ENCODE results near the gene UFM1. TPM values are rescaled to one million over a fixed set of nuclear protein-coding genes. Genes with fewer than 3 reads are reported as not detected.

UFM1 gene
- polyA plus RNA-seq, 3 donors, result 36.0 to 56.6 (median 41.8) TPM

- WGBS (ENCODE audit: insufficient coverage), result 56% methylated on average over 3 of the region's 6 CpGs
Observed at GRCh38 chr13:38372820-38373383, 23.3 kb downstream of the UFM1 start.

GRCh38 chr13:38376546-38376945, 26.9 kb downstream of the UFM1 start:
- WGBS (ENCODE audit: insufficient coverage), result no CpG with 5 or more reads among the region's 1 CpG
- Mint-ChIP-seq H3K27me3 (ENCODE audit: low read depth in 3 of 3) (peaks cover 0 to 5% (median 2%) of the 10 kb centered on the region in 3 donors), H3K4me3 (no peak overlapping the region), H3K4me1 (no peaks in the 10 kb centered on the region), H3K27ac (no peak overlapping the region), H3K36me3 (no peaks in the 10 kb centered on the region), H3K9me3 (peaks cover 0 to 2% (median 0%) of the 10 kb centered on the region in 7 donors)
- intact Hi-C loops (cut with micrococcal nuclease), result no loop called here
- no peak for DNase-seq
- no peak overlapping the region for H3K27ac ChIP-seq (ENCODE audit: low read depth in 1 of 2, low read length in 2 of 2)
- no peak overlapping the region for H2AFZ ChIP-seq (ENCODE audit: insufficient read depth, low read depth, low read length, poor library complexity, severe bottlenecking)
- H3K9me3 ChIP-seq (replicated peaks in 1 of 2; ENCODE audit: control insufficient read depth in 1 of 2, insufficient read depth in 1 of 2, low read length in 2 of 2), result no peaks in the 10 kb centered on the region
- no peaks in the 10 kb centered on the region for H4K20me1 ChIP-seq (ENCODE audit: insufficient read depth, low read length)
- no peak overlapping the region for H3K9ac ChIP-seq (ENCODE audit: insufficient read depth, low read length, poor library complexity, severe bottlenecking)
- H3K4me1 ChIP-seq (ENCODE audit: control insufficient read depth in 1 of 2, insufficient read depth in 2 of 2, low read length in 2 of 2), result no peaks in the 10 kb centered on the region
- H3K79me2 ChIP-seq (ENCODE audit: insufficient read depth, low read length), result no peaks in the 10 kb centered on the region
- TF ChIP-seq CTCF (IDR thresholded peaks at IDR 0.05), result no peak
- H3K27me3 ChIP-seq (ENCODE audit: control insufficient read depth in 2 of 2, insufficient read depth in 2 of 2, low read length in 2 of 2), result no peaks in the 10 kb centered on the region
- H3K36me3 ChIP-seq (replicated peaks in 1 of 2; ENCODE audit: control insufficient read depth in 1 of 2, insufficient read depth in 2 of 2, low read length in 2 of 2), result no peaks in the 10 kb centered on the region
- H3K4me2 ChIP-seq (replicated peaks; ENCODE audit: extremely low read depth, low read length, poor library complexity, severe bottlenecking), result no peak overlapping the region
- no peak overlapping the region for H3K4me3 ChIP-seq (replicated peaks in 1 of 3; ENCODE audit: low read depth in 2 of 3, low read length in 3 of 3)

More at GRCh38 chr13:38372820-38373383, 23.3 kb downstream of the UFM1 start:
- no peaks in the 10 kb centered on the region for H3K27me3 Mint-ChIP-seq (ENCODE audit: low read depth in 3 of 3)
- peaks cover 0 to 2% (median 0%) of the 10 kb centered on the region in 7 donors for H3K9me3 Mint-ChIP-seq
- Histone ChIP-seq H3K36me3 (replicated peaks in 1 of 2; ENCODE audit: control insufficient read depth in 1 of 2, insufficient read depth in 2 of 2, low read length in 2 of 2) (no peaks in the 10 kb centered on the region), H3K4me2 (replicated peaks; ENCODE audit: extremely low read depth, low read length, poor library complexity, severe bottlenecking) (no peak overlapping the region), H3K9me3 (replicated peaks in 1 of 2; ENCODE audit: control insufficient read depth in 1 of 2, insufficient read depth in 1 of 2, low read length in 2 of 2) (no peaks in the 10 kb centered on the region), H3K9ac (ENCODE audit: insufficient read depth, low read length, poor library complexity, severe bottlenecking) (no peak overlapping the region), H3K79me2 (ENCODE audit: insufficient read depth, low read length) (no peaks in the 10 kb centered on the region), H3K27ac (ENCODE audit: low read depth in 1 of 2, low read length in 2 of 2) (no peak overlapping the region), H2AFZ (ENCODE audit: insufficient read depth, low read depth, low read length, poor library complexity, severe bottlenecking) (no peak overlapping the region), H3K27me3 (ENCODE audit: control insufficient read depth in 2 of 2, insufficient read depth in 2 of 2, low read length in 2 of 2) (no peaks in the 10 kb centered on the region), H3K4me1 (ENCODE audit: control insufficient read depth in 1 of 2, insufficient read depth in 2 of 2, low read length in 2 of 2) (no peaks in the 10 kb centered on the region), H4K20me1 (ENCODE audit: insufficient read depth, low read length) (no peaks in the 10 kb centered on the region), H3K4me3 (replicated peaks in 1 of 3; ENCODE audit: low read depth in 2 of 3, low read length in 3 of 3) (no peak overlapping the region)
- H3K4me3 Mint-ChIP-seq, result no peak overlapping the region
- peaks cover 2% of the 10 kb centered on the region for H3K4me1 Mint-ChIP-seq
- no peaks in the 10 kb centered on the region for H3K36me3 Mint-ChIP-seq
- no peak for TF ChIP-seq CTCF (IDR thresholded peaks at IDR 0.05)
- no peak overlapping the region for H3K27ac Mint-ChIP-seq
- intact Hi-C loops (cut with micrococcal nuclease), result no loop called here
- no peak for DNase-seq

All from CD14-positive monocyte (primary cell).